Liver (tissue), 3 donors: ENCODE results near the gene TRAPPC3L.

Experiments used
- EGR1 ChIP-seq, 2 donors: IDR thresholded peaks; 2 replicates each; pipeline ENCODE4 v1.6.1; 2016 to 2018; ENCODE audit warnings: antibody characterized with exemption in 2 of 2, low read depth in 2 of 2
- FOXA1 ChIP-seq: IDR thresholded peaks from 2 replicates; pipeline ENCODE4 v1.6.1; 2016; ENCODE audit warnings: antibody characterized with exemption
- JUND ChIP-seq, 2 donors: IDR thresholded peaks; 2 replicates each; pipeline ENCODE4 v1.6.1; 2016; ENCODE audit warnings: antibody characterized with exemption in 2 of 2
- RAD21 ChIP-seq, 2 donors: IDR thresholded peaks; 2 replicates each; pipeline ENCODE4 v1.6.1; 2016; ENCODE audit warnings: antibody characterized with exemption in 2 of 2, mild to moderate bottlenecking in 2 of 2
- RXRA ChIP-seq, 2 donors: IDR thresholded peaks; 2 replicates each; pipeline ENCODE4 v1.6.1; 2017 to 2018; ENCODE audit warnings: antibody characterized with exemption in 2 of 2, mild to moderate bottlenecking in 1 of 2
- SP1 ChIP-seq: IDR thresholded peaks from 2 replicates; pipeline ENCODE4 v1.6.1; 2018; ENCODE audit warnings: antibody characterized with exemption, mild to moderate bottlenecking
- TAF1 ChIP-seq: conservative IDR thresholded peaks from 2 replicates; pipeline ENCODE4 v1.6.1; 2016; ENCODE audit warnings: antibody characterized with exemption, mild to moderate bottlenecking
- YY1 ChIP-seq: IDR thresholded peaks from 2 replicates; pipeline ENCODE4 v1.6.1; 2016; ENCODE audit warnings: antibody characterized with exemption, mild to moderate bottlenecking
- TF ChIP-seq, protein P1 (sequence below): IDR thresholded peaks from 2 replicates; pipeline ENCODE4 v1.6.1; 2016; ENCODE audit warnings: antibody characterized with exemption
- TF ChIP-seq, protein P2 (sequence below): IDR thresholded peaks from 2 replicates; pipeline ENCODE4 v1.6.1; 2016; ENCODE audit warnings: antibody characterized with exemption
- TF ChIP-seq, protein P3 (sequence below): fragments of 150-350 bp; IDR thresholded peaks from 2 replicates; pipeline ENCODE4 v1.5.1; 2017; ENCODE audit warnings: improper control_type of control experiment, low read depth, low read length; ENCODE audit not compliant: missing input control
- TF ChIP-seq, protein P4 (sequence below): IDR thresholded peaks from 2 replicates; pipeline ENCODE4 v1.6.1; 2016; ENCODE audit warnings: antibody characterized with exemption, mild to moderate bottlenecking
- TF ChIP-seq, protein P5 (sequence below): IDR thresholded peaks from 2 replicates; pipeline ENCODE4 v1.6.1; 2016; ENCODE audit warnings: antibody characterized with exemption
- donor health status: healthy.
- donor health status: healthy.

DNA sequence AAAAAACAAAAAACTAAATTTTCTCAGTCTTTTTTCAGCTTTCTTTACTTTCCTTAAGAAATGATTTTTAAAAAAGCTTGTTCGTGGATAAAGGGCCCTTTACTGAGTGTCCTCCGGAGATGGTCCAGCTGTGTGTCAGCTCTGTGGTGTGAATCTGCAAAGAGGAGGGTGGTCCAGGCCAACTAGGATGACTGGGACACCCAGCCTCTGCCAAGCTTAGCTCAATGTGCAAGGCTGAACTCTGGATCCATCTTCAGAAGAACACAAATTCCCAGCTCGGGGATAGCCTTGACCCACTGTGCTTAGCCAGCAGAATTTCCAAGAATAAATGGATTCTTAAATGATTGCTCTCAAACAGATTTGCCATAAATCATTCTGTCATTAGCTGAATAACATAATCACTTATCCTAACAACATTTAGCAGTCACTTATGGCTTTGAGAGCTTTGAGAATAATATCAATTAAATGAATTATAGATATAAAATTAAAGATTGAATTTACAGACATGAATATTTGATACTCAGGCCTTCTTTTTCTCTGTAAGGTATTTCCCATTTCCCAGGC, 48.3 kb downstream of the TRAPPC3L start:
- TF ChIP-seq, protein P1, sequence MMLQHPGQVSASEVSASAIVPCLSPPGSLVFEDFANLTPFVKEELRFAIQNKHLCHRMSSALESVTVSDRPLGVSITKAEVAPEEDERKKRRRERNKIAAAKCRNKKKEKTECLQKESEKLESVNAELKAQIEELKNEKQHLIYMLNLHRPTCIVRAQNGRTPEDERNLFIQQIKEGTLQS, result no peak
- TF ChIP-seq, protein P2, sequence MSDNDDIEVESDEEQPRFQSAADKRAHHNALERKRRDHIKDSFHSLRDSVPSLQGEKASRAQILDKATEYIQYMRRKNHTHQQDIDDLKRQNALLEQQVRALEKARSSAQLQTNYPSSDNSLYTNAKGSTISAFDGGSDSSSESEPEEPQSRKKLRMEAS, result no peak
- TF ChIP-seq, protein P3, sequence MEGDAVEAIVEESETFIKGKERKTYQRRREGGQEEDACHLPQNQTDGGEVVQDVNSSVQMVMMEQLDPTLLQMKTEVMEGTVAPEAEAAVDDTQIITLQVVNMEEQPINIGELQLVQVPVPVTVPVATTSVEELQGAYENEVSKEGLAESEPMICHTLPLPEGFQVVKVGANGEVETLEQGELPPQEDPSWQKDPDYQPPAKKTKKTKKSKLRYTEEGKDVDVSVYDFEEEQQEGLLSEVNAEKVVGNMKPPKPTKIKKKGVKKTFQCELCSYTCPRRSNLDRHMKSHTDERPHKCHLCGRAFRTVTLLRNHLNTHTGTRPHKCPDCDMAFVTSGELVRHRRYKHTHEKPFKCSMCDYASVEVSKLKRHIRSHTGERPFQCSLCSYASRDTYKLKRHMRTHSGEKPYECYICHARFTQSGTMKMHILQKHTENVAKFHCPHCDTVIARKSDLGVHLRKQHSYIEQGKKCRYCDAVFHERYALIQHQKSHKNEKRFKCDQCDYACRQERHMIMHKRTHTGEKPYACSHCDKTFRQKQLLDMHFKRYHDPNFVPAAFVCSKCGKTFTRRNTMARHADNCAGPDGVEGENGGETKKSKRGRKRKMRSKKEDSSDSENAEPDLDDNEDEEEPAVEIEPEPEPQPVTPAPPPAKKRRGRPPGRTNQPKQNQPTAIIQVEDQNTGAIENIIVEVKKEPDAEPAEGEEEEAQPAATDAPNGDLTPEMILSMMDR, result no peak
- TF ChIP-seq FOXA1 (no peak), SP1 (no peak), YY1 (no peak), JUND (IDR thresholded peaks at IDR 0.05) (no peak), TAF1 (no peak), EGR1 (IDR thresholded peaks at IDR 0.05; ENCODE audit: low read depth in 2 of 2) (no peak), RXRA (IDR thresholded peaks at IDR 0.05) (no peak), RAD21 (IDR thresholded peaks at IDR 0.05) (no peak)
- TF ChIP-seq, protein P4, sequence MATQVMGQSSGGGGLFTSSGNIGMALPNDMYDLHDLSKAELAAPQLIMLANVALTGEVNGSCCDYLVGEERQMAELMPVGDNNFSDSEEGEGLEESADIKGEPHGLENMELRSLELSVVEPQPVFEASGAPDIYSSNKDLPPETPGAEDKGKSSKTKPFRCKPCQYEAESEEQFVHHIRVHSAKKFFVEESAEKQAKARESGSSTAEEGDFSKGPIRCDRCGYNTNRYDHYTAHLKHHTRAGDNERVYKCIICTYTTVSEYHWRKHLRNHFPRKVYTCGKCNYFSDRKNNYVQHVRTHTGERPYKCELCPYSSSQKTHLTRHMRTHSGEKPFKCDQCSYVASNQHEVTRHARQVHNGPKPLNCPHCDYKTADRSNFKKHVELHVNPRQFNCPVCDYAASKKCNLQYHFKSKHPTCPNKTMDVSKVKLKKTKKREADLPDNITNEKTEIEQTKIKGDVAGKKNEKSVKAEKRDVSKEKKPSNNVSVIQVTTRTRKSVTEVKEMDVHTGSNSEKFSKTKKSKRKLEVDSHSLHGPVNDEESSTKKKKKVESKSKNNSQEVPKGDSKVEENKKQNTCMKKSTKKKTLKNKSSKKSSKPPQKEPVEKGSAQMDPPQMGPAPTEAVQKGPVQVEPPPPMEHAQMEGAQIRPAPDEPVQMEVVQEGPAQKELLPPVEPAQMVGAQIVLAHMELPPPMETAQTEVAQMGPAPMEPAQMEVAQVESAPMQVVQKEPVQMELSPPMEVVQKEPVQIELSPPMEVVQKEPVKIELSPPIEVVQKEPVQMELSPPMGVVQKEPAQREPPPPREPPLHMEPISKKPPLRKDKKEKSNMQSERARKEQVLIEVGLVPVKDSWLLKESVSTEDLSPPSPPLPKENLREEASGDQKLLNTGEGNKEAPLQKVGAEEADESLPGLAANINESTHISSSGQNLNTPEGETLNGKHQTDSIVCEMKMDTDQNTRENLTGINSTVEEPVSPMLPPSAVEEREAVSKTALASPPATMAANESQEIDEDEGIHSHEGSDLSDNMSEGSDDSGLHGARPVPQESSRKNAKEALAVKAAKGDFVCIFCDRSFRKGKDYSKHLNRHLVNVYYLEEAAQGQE, result no peak
- TF ChIP-seq, protein P5, sequence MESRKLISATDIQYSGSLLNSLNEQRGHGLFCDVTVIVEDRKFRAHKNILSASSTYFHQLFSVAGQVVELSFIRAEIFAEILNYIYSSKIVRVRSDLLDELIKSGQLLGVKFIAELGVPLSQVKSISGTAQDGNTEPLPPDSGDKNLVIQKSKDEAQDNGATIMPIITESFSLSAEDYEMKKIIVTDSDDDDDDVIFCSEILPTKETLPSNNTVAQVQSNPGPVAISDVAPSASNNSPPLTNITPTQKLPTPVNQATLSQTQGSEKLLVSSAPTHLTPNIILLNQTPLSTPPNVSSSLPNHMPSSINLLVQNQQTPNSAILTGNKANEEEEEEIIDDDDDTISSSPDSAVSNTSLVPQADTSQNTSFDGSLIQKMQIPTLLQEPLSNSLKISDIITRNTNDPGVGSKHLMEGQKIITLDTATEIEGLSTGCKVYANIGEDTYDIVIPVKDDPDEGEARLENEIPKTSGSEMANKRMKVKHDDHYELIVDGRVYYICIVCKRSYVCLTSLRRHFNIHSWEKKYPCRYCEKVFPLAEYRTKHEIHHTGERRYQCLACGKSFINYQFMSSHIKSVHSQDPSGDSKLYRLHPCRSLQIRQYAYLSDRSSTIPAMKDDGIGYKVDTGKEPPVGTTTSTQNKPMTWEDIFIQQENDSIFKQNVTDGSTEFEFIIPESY, result no peak
